Stimulated activated naive CD4-positive, alpha-beta T cell (primary cell): Measurements from ENCODE around the gene FOSL2.

Experiments used
- DNase-seq, 6 experiments: peaks; one replicate each; lab custom pipeline; 2025; lab: John Stamatoyannopoulos, UW

FOSL2 gene

GRCh38 chr2:28412625-28413151 lies 20.0 kb downstream of the FOSL2 start:
- DNase-seq: no peak

GRCh38 chr2:28413152-28413898 lies 20.7 kb downstream of the FOSL2 start:
- DNase-seq: no peak

GRCh38 chr2:28413899-28414295 lies 21.2 kb downstream of the FOSL2 start:
- no peak for DNase-seq

GRCh38 chr2:28414583-28414982 lies 21.9 kb downstream of the FOSL2 start:
- no peak for DNase-seq

- no peak for DNase-seq
Observed at GRCh38 chr2:28415010-28415409, 22.4 kb downstream of the FOSL2 start.

GRCh38 chr2:28415715-28416114 lies 23.1 kb downstream of the FOSL2 start:
- DNase-seq: no peak

- DNase-seq: no peak
Observed at GRCh38 chr2:28419003-28419402, 26.3 kb downstream of the FOSL2 start.

- no peak for DNase-seq
Observed at GRCh38 chr2:28419443-28420270, 27.0 kb downstream of the FOSL2 start.

GRCh38 chr2:28420722-28421121 lies 28.1 kb downstream of the FOSL2 start:
- DNase-seq: no peak

GRCh38 chr2:28422908-28423741 lies 30.5 kb downstream of the FOSL2 start:
- DNase-seq: no peak

GRCh38 chr2:28423856-28424605 lies 31.4 kb downstream of the FOSL2 start:
- peak in 4 of 6 experiments; percentile 3 to 66 (median 48) for DNase-seq

- DNase-seq: no peak
Observed at GRCh38 chr2:28424799-28425463, 32.3 kb downstream of the FOSL2 start.

- no peak for DNase-seq
Observed at GRCh38 chr2:28425464-28425835, 32.8 kb downstream of the FOSL2 start.

GRCh38 chr2:28427741-28428415 lies 35.2 kb downstream of the FOSL2 start:
- no peak for DNase-seq

- DNase-seq: no peak
Observed at GRCh38 chr2:28428486-28428885, 35.8 kb downstream of the FOSL2 start.

- no peak for DNase-seq
Observed at GRCh38 chr2:28429636-28430376, 37.1 kb downstream of the FOSL2 start.

GRCh38 chr2:28430377-28430765 lies 37.7 kb downstream of the FOSL2 start:
- DNase-seq: no peak

GRCh38 chr2:28430788-28431418 lies 38.2 kb downstream of the FOSL2 start:
- DNase-seq: no peak

- no peak for DNase-seq
Observed at GRCh38 chr2:28431741-28432140, 39.1 kb downstream of the FOSL2 start.
